MM.1S (cell line): ENCODE measurements around the gene CPNE2.

Experiments used
- DNase-seq: peaks from one replicate; pipeline ENCODE4 v3.0.0-alpha.2; 2015
- H2AFZ ChIP-seq: fragments of 300-600 bp; sonication (generic); 2 replicates; pipeline ENCODE4 v1.6.0; 2016; ENCODE audit warnings: antibody characterized with exemption, low read length
- H3F3A ChIP-seq: fragments of 300-600 bp; sonication (generic); 2 replicates; pipeline ENCODE4 v1.6.1; 2016; ENCODE audit warnings: mild to moderate bottlenecking, antibody characterized with exemption, low read length, moderate library complexity, mixed read lengths; ENCODE audit not compliant: insufficient read depth
- H3K27ac ChIP-seq: fragments of 300-600 bp; sonication (generic); 2 replicates; pipeline ENCODE4 v1.5.1; 2016; ENCODE audit warnings: mild to moderate bottlenecking, low read length
- H3K27me3 ChIP-seq: fragments of 300-600 bp; sonication (generic); replicated peaks from 2 replicates; pipeline ENCODE4 v1.6.0; 2016; ENCODE audit warnings: low read length; ENCODE audit not compliant: insufficient read depth
- H3K36me3 ChIP-seq: fragments of 300-600 bp; sonication (generic); replicated peaks from 2 replicates; pipeline ENCODE4 v1.6.1; 2016; ENCODE audit warnings: mild to moderate bottlenecking, low read length, mixed read lengths; ENCODE audit not compliant: insufficient read depth
- H3K4me1 ChIP-seq: fragments of 300-600 bp; sonication (generic); 2 replicates; pipeline ENCODE4 v1.6.1; 2016; ENCODE audit warnings: low read length, mixed read lengths
- H3K4me2 ChIP-seq: fragments of 300-600 bp; sonication (generic); 2 replicates; pipeline ENCODE4 v1.6.0; 2016; ENCODE audit warnings: low read depth, low read length
- H3K4me3 ChIP-seq: fragments of 300-600 bp; sonication (generic); 2 replicates; pipeline ENCODE4 v1.5.1; 2016; ENCODE audit warnings: low read length, mixed read lengths
- H3K79me2 ChIP-seq: fragments of 300-600 bp; sonication (generic); 2 replicates; pipeline ENCODE4 v1.6.1; 2016; ENCODE audit warnings: mixed run types, low read length, mixed read lengths
- H3K9ac ChIP-seq: fragments of 300-600 bp; sonication (generic); 2 replicates; pipeline ENCODE4 v1.6.1; 2016; ENCODE audit warnings: low read length, mixed read lengths
- H3K9me2 ChIP-seq: fragments of 300-600 bp; sonication (generic); replicated peaks from 2 replicates; pipeline ENCODE4 v1.6.1; 2016; ENCODE audit warnings: mild to moderate bottlenecking, low read length, mixed read lengths; ENCODE audit not compliant: insufficient read depth
- H3K9me3 ChIP-seq: fragments of 300-600 bp; sonication (generic); replicated peaks from 2 replicates; pipeline ENCODE4 v1.6.1; 2016; ENCODE audit warnings: mild to moderate bottlenecking, low read length, mixed read lengths; ENCODE audit not compliant: insufficient read depth
- H4K20me1 ChIP-seq: fragments of 300-600 bp; sonication (generic); 2 replicates; pipeline ENCODE4 v1.6.1; 2016; ENCODE audit warnings: mild to moderate bottlenecking, low read length, moderate library complexity, mixed read lengths; ENCODE audit not compliant: insufficient read depth
- EZH2 ChIP-seq: fragments of 300-600 bp; sonication (generic); optimal IDR thresholded peaks from 2 replicates; pipeline ENCODE3; 2017; ENCODE audit warnings: low read depth, mild to moderate bottlenecking, antibody characterized with exemption, low read length, mixed read lengths
- EZH2phosphoT487 ChIP-seq: fragments of 300-600 bp; sonication (generic); IDR thresholded peaks from 2 replicates; pipeline ENCODE4 v1.6.1; 2018; ENCODE audit warnings: antibody characterized with exemption, low read length
- TF ChIP-seq, protein P1 (sequence below): fragments of 300-600 bp; sonication (generic); IDR thresholded peaks from 2 replicates; pipeline ENCODE4 v1.5.1; 2016; ENCODE audit warnings: antibody characterized with exemption, low read length, mixed read lengths

CPNE2 gene

GRCh38 chr16:57081744-57082143, 10.6 kb upstream of the CPNE2 start:
- no peaks in the 10 kb centered on the region for H3K27me3 ChIP-seq
- H3K27ac ChIP-seq, result no peak overlapping the region
- H3K4me3 ChIP-seq, result no peak overlapping the region
- H3K36me3 ChIP-seq, result no peaks in the 10 kb centered on the region
- H3K4me1 ChIP-seq, result no peaks in the 10 kb centered on the region
- H3K79me2 ChIP-seq, result no peaks in the 10 kb centered on the region
- H2AFZ ChIP-seq, result no peak overlapping the region
- no peaks in the 10 kb centered on the region for H3F3A ChIP-seq
- H4K20me1 ChIP-seq, result no peaks in the 10 kb centered on the region
- H3K9me2 ChIP-seq, result no peaks in the 10 kb centered on the region
- TF ChIP-seq EZH2, result no peak
- no peak for TF ChIP-seq EZH2phosphoT487
- H3K9ac ChIP-seq, result no peak overlapping the region
- no peak overlapping the region for H3K4me2 ChIP-seq
- DNase-seq, result no peak
- no peaks in the 10 kb centered on the region for H3K9me3 ChIP-seq

GRCh38 chr16:57082664-57083063, 9.7 kb upstream of the CPNE2 start:
- no peaks in the 10 kb centered on the region for H3F3A ChIP-seq
- no peak for DNase-seq
- no peak overlapping the region for H2AFZ ChIP-seq
- H3K27ac ChIP-seq, result no peak overlapping the region
- H3K9ac ChIP-seq, result no peak overlapping the region
- TF ChIP-seq EZH2phosphoT487, result no peak
- TF ChIP-seq EZH2, result no peak
- TF ChIP-seq, protein P1, sequence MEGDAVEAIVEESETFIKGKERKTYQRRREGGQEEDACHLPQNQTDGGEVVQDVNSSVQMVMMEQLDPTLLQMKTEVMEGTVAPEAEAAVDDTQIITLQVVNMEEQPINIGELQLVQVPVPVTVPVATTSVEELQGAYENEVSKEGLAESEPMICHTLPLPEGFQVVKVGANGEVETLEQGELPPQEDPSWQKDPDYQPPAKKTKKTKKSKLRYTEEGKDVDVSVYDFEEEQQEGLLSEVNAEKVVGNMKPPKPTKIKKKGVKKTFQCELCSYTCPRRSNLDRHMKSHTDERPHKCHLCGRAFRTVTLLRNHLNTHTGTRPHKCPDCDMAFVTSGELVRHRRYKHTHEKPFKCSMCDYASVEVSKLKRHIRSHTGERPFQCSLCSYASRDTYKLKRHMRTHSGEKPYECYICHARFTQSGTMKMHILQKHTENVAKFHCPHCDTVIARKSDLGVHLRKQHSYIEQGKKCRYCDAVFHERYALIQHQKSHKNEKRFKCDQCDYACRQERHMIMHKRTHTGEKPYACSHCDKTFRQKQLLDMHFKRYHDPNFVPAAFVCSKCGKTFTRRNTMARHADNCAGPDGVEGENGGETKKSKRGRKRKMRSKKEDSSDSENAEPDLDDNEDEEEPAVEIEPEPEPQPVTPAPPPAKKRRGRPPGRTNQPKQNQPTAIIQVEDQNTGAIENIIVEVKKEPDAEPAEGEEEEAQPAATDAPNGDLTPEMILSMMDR, result no peak
- no peaks in the 10 kb centered on the region for H4K20me1 ChIP-seq
- no peak overlapping the region for H3K4me3 ChIP-seq
- H3K4me2 ChIP-seq, result no peak overlapping the region
- H3K4me1 ChIP-seq, result no peaks in the 10 kb centered on the region
- H3K27me3 ChIP-seq, result no peaks in the 10 kb centered on the region
- no peaks in the 10 kb centered on the region for H3K9me2 ChIP-seq
- H3K36me3 ChIP-seq, result no peaks in the 10 kb centered on the region
- H3K79me2 ChIP-seq, result no peaks in the 10 kb centered on the region
- H3K9me3 ChIP-seq, result no peaks in the 10 kb centered on the region

DNA sequence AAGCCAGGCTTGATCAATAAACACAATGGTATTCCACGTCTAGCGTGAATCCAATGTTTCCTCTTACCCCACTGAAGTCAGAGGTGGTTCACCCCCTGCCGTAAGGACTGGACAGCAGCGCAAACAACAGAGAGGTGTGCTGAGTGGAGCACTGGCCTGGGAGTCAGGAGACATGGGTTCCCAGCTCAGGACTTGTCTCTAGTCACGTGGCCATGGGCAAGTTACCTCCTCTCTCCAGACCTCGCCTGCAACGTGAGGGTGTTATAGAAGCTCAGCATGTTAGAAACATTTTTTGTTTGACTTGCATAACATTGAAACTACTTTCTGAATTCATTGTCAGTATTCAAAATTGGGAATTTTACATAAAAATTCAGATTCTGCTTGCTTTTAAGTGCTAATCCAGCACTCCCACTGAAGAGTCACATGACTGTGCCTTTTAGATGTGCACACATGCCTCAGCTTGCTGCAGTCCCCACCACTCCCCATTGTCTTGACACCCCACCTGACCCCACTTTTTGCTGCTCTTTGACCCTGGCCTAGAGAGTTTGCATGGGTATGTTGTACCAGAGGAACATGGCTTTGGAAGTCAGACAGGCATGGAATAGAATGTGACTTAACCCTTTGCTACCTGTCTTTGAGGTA, 8.8 kb upstream of the CPNE2 start:
- Histone ChIP-seq H3K36me3 (no peaks in the 10 kb centered on the region), H3K9ac (no peak overlapping the region), H3F3A (no peaks in the 10 kb centered on the region), H2AFZ (no peak overlapping the region), H3K79me2 (no peaks in the 10 kb centered on the region), H4K20me1 (no peaks in the 10 kb centered on the region), H3K27me3 (no peaks in the 10 kb centered on the region; the same call in 1 of the 2 replicates), H3K4me3 (no peak overlapping the region), H3K9me2 (no peaks in the 10 kb centered on the region), H3K9me3 (no peaks in the 10 kb centered on the region), H3K27ac (no peak overlapping the region), H3K4me2 (no peak overlapping the region), H3K4me1 (no peaks in the 10 kb centered on the region)
- TF ChIP-seq EZH2 (no peak), EZH2phosphoT487 (no peak)
- TF ChIP-seq, protein P1, result no peak
- DNase-seq, result no peak

DNA sequence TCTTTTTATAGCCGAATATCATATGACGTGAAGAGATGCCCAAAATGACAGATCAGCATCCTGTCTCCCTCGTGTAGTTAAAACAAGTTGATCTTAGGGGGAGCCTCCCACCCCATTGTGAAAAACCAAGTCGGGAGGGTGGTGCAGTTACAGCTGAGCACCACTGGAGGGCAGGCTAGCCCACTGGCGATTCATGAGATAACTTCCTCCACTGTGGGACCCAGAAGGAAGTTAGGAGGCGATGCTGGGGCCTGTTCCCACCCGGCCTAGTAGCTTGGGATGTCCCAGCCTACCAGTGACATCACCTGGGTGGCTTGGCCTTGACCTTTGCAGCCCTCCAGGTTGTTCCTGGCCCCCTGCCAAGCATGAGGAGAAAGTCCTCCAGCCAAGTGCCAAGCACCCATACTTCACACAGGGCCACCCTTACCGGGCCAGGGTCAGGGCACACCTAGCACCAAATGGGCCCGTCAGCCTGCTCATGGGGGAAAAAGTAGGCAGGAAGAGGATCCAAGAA, 8.1 kb upstream of the CPNE2 start:
- H3K27ac ChIP-seq, result no peak overlapping the region
- no peaks in the 10 kb centered on the region; the same call in 1 of the 2 replicates for H3K27me3 ChIP-seq
- DNase-seq, result peak; percentile 69
- H3K9me3 ChIP-seq, result no peaks in the 10 kb centered on the region
- H4K20me1 ChIP-seq, result no peaks in the 10 kb centered on the region
- H3K79me2 ChIP-seq, result no peaks in the 10 kb centered on the region
- no peak for TF ChIP-seq EZH2
- TF ChIP-seq, protein P1, result peak; percentile 97
- TF ChIP-seq EZH2phosphoT487, result no peak
- no peaks in the 10 kb centered on the region for H3F3A ChIP-seq
- H3K4me1 ChIP-seq, result no peaks in the 10 kb centered on the region
- H3K4me3 ChIP-seq, result no peak overlapping the region
- no peak overlapping the region for H3K4me2 ChIP-seq
- no peak overlapping the region for H3K9ac ChIP-seq
- H3K9me2 ChIP-seq, result no peaks in the 10 kb centered on the region
- no peak overlapping the region for H2AFZ ChIP-seq
- H3K36me3 ChIP-seq, result no peaks in the 10 kb centered on the region
